HT1080 (cell line): ENCODE measurements around the gene DLG3. TPM values are rescaled to one million over a fixed set of nuclear protein-coding genes. Genes with fewer than 3 reads are reported as not detected.
A peak's percentile ranks its signal among the peaks of the same experiment; 100 is the strongest.

ENCODE experiments used
- DNase-seq: peaks from one replicate; pipeline ENCODE4 v3.0.0-alpha.2; 2015; ENCODE audit warnings: low read depth
- total RNA-seq: library from RNA; depleted of rRNA; stranded (reverse); fragments of >200 nt; shearing (Covaris generic); gene quantifications from 2 replicates; pipeline ENCODE4 v1.2.3, GENCODE V29; 2014

DLG3 gene
- total RNA-seq, 1 experiment from 2014 or later = 6.7 TPM

- no peak for DNase-seq
Measured at GRCh38 chrX:70437011-70437410, 7.6 kb upstream of the DLG3 start.

GRCh38 chrX:70437921-70438665 lies 6.5 kb upstream of the DLG3 start:
- peak; percentile 55 for DNase-seq

DNA sequence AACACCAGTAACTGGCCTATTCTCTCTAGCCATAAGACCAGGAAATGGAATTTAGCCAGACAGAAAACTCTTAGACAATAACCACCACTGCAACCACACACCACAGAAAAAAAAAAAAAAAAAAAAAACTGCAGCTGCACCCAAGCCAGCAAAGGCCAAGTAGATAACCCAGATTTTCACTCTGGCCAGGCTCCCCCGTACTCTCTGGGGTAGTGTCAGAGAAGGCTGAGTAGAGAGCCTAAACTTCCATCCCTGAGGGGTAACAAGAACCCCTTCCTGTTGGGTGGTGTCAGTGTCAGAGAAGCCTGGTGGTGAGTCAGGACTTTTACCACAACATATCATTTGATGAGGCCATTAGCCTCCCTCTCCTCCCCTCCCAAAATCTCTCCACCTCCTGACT lies 5.6 kb upstream of the DLG3 start:
- DNase-seq = peak; percentile 66

DNA sequence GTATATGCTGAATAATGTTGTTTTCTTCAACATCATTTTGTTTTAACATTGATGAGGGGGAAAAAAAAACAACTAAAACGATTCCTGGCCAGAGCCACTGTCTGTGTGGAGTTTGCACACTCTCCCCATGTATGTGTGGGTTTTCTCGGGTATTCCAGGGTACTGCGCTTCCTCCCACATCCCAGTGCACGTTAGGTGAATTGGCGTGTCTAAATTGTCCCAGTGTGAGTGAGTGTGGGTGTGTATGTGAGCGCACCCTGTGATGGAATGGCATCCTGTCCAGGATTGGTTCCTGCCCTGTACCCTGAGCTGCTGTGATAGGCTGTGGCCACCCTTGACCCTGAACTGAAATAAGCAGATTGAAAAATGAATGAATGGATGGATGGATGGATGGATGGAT lies 2.4 kb upstream of the DLG3 start:
- DNase-seq = no peak

DNA sequence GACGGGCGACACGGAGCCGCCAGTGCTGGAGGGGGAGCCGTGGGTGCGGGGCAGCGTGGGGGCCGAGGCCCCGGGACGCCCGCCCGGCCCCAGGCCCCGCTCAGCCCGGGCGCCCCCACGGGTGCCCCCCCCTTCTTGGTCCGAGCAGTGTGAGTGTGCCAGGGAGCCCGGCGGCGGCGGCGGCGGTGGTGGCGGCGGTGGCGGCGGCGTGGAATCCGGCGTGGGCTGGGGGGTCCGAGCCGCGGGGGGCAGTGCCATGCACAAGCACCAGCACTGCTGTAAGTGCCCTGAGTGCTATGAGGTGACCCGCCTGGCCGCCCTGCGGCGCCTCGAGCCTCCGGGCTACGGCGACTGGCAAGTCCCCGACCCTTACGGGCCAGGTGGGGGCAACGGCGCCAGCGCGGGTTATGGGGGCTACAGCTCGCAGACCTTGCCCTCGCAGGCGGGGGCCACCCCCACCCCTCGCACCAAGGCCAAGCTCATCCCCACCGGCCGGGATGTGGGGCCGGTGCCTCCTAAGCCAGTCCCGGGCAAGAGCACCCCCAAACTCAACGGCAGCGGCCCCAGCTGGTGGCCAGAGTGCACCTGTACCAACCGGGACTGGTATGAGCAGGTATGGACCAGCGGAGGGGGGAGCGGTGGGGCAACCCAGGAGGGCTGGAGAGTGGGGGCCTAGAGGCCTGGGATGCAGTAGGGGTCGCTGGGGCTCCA lies 466 bp downstream of the DLG3 start:
- no peak for DNase-seq

DNA sequence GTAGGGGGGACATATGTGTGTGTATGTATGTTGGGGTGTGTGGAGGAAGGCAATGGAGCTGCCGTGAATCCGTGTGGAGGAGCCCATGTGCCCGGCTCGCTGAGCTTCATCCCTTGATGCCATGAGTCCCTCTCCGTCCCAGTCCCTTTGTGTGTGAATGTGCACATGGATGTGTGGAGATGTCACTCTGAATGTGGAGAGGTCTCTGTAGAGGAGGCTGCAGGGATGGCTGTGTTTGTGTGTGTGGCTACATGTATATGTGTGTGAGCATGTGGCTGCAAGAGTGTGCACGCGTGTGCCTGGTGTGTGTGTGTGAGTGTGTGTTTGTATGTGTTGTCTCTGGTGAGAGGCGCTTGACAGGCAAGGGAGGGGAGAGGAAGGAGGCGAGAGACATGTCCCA lies 1.3 kb downstream of the DLG3 start:
- DNase-seq = no peak

DNA sequence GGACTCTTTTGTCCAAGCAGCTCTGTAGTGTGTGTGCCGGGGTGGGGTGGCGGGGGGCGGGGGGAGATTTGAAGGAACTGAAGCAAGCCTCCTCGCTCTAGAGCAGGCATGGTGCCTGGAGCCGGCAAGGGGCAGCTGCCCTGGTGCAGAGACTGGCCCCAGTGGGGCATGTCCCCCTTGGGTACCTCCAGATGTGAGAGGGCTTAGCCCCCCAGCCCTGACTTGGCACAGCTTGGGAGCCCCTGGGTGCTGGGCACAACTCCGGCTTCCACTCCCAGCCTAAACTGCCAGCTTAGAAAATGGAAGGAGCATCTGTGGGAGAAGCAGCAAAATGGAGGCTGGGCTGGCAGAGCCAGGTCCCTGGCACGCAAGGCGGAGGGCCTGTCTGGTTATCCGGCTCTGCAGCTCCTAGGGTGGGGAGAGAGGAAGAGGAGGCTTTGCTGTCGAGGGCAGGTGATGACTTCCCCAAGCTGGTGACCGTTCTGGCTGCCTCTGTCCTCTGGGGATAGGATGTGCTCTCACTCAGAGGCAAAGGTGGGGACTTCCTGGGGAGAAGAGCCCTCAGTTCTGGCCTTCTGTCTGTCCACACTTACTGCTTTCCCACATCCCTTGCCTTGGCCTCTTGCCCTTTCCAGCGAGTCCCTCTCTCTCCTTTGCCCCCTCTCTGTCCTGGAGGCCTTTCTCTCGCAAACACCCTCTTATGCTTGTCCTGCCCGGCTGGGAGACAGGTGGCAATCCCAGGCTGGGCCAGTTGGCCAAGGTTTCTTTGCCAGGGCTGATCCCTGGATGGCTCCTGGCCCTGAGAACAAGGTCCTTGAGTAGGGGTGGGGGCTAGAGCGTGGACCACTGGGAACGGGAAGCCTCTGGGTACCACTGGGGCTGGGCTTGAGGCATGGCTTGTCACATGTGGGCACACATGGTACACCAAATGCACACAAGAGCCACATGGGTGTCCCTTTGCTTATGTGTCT lies 2.0 kb downstream of the DLG3 start:
- DNase-seq = no peak

DNA sequence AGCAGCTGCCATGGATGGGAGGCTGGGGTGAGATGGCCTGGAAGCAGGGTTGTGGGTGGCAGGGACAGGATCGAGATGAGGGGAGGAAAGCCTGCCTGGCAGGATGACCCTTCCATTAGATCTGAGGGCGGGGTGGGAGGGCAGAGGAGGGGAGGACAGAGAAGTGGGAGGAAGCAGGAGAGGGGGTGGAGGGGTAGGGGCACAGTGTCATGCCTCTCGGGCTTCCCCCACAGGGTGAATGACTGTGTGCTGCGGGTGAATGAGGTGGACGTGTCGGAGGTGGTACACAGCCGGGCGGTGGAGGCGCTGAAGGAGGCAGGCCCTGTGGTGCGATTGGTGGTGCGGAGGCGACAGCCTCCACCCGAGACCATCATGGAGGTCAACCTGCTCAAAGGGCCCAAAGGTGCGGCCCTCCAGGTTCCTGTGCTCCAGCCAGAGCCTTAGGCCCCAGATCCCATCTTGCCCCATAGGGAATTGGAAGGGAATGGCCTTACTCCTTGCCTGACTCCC lies 4.9 kb downstream of the DLG3 start:
- DNase-seq = no peak

- peak; percentile 48 for DNase-seq
Measured at GRCh38 chrX:70452143-70452733, 7.6 kb downstream of the DLG3 start.

GRCh38 chrX:70453024-70453618 lies 8.5 kb downstream of the DLG3 start:
- DNase-seq = no peak

DNA sequence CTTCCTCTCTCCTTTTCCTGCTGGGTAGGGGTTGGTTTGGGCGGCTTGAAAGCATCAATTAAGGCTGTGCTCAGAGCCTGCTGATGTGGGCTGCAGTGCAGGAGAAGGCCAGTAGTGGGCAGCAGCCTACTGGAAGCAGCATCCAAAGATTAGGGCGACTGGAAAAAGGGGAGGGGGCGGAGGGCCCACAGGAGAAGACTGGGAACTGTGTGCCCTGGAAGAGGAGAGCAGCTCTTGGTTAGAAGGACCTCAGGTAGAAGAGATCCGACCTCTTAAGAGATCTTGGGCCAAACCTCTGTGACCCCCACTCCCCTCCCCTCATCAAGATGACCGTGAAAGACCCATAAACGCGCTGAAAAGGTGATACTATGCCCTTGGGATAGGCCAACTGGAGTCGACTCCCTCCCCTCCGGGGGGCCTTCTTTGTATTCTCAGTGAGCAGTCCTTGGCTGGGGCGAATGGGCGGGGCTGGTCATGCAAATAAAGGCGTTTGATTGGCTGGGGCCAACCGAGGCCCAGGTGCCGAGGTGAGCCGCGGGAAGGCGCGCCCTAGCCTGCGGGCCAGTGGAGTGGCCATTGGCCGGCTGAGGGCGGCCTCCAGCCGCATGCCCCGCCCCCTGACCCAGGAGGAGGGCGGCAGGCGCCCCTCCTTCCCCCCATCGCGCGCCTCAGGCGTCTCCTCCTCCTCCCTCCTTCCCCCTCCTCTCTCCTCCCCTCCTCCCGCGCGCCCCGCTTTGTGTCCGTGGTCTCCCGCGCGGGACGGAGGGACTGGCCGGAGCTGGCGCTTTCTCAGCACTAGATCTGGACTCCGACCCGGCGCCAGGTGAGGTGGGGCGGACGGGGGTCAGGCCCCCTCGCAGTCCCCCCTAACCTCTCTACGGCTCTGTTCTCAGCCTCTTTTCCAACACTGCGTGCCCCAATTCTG lies 10.1 kb downstream of the DLG3 start:
- peak; percentile 19 for DNase-seq

GRCh38 chrX:70455366-70456202 lies 10.9 kb downstream of the DLG3 start:
- no peak for DNase-seq

GRCh38 chrX:70456256-70456655 lies 11.6 kb downstream of the DLG3 start:
- no peak for DNase-seq

GRCh38 chrX:70461026-70461425 lies 16.4 kb downstream of the DLG3 start:
- no peak for DNase-seq

DNA sequence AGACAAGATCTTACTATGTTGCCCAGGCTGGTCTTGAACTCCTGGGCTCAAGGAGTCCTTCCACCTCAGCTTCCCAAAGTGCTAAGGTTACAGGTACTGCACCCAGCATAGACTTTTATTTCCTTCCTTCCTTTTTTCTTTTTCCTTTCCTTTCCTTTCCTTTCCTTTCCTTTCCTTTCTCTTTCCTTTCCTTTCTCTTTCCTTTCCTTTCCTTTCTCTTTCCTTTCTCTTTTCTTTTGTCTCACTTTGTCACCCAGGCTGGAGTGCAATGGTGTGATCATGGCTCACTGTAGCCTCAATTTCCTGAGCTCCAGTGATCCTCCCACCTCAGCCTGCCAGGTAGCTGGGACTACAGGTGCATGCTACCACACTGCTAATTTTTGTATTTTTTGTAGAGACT lies 19.4 kb downstream of the DLG3 start:
- no peak for DNase-seq

DNA sequence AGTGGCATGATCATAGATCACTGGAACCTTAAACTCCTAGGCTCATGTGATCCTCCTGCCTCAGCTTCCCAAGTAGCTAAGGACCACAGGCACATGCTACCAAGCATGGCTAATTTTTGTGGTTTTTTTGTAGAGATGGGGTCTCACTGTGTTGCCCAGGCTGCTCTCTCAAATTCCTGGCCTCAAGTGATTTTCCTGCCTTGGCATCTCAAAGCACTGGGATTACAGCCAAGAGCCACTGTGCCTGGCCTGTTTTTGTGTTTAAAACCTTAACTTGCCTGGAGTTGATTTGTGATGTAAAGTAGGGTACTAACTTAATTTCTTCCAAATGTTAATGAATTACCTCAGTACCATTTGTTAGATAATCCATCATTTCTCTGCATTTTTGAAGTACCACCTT lies 22.3 kb downstream of the DLG3 start:
- no peak for DNase-seq

GRCh38 chrX:70468709-70469108 lies 24.1 kb downstream of the DLG3 start:
- no peak for DNase-seq

- no peak for DNase-seq
Measured at GRCh38 chrX:70470850-70471289, 26.2 kb downstream of the DLG3 start.
